Spleen (tissue), 11 donors: ENCODE measurements around the gene CDC42BPB. TPM values are rescaled to one million over a fixed set of nuclear protein-coding genes. Genes with fewer than 3 reads are reported as not detected.
A peak's percentile ranks its signal among the peaks of the same experiment; 100 is the strongest.

Source experiments
- DNase-seq: peaks from one replicate; pipeline ENCODE4 v3.0.0-alpha.2; 2020
- H3K27ac ChIP-seq, 8 donors: fragments of 200-600 bp; sonication (generic) in 7 of 8; 1 replicate in 4 of 8; 2 replicates in 4 of 8; pipeline versions ENCODE4 v1.5.0 to v1.8.0; 2016 to 2021; ENCODE audit warnings: inconsistent platforms in 4 of 8, mild to moderate bottlenecking in 4 of 8, moderate library complexity in 1 of 8
- H3K27me3 ChIP-seq, 7 donors: fragments of 200-600 bp; sonication (generic) in 6 of 7; replicated peaks in 1 of 7; 1 replicate in 4 of 7; 2 replicates in 3 of 7; pipeline versions ENCODE4 v1.5.0 to v1.8.0; 2016 to 2021; ENCODE audit warnings: inconsistent platforms in 3 of 7, mild to moderate bottlenecking in 1 of 7
- H3K36me3 ChIP-seq, 6 donors: fragments of 200-600 bp; sonication (generic) in 5 of 6; 1 replicate in 4 of 6; 2 replicates in 2 of 6; pipeline versions ENCODE4 v1.5.0 to v1.8.0; 2016 to 2021; ENCODE audit warnings: inconsistent platforms in 2 of 6
- H3K4me1 ChIP-seq, 6 donors: fragments of 200-600 bp; sonication (generic) in 5 of 6; 1 replicate in 3 of 6; 2 replicates in 3 of 6; pipeline versions ENCODE4 v1.5.0 to v1.8.0; 2016 to 2021; ENCODE audit warnings: inconsistent platforms in 3 of 6
- H3K4me3 ChIP-seq, 8 donors: fragments of 200-600 bp; sonication (generic) in 7 of 8; 1 replicate in 4 of 8; 2 replicates in 4 of 8; pipeline versions ENCODE4 v1.5.0 to v1.8.0; 2016 to 2021; ENCODE audit warnings: inconsistent platforms in 4 of 8, mild to moderate bottlenecking in 4 of 8, moderate library complexity in 2 of 8
- H3K9me3 ChIP-seq, 8 donors: fragments of 200-600 bp; sonication (generic) in 7 of 8; 1 replicate in 4 of 8; 2 replicates in 4 of 8; pipeline versions ENCODE4 v1.5.0 to v1.8.0; 2016 to 2021; ENCODE audit warnings: inconsistent platforms in 4 of 8
- CTCF ChIP-seq, 11 experiments: fragments of 200-600 bp in 7 of 11; fragments of 450-650 bp in 4 of 11; sonication (generic) in 4 of 11; IDR thresholded peaks in 8 of 11; conservative IDR thresholded peaks in 3 of 11; 1 replicate in 7 of 11; 2 replicates in 4 of 11; pipeline versions ENCODE4 v1.4.0 to v1.8.0; 2016 to 2021; ENCODE audit warnings: antibody characterized with exemption in 11 of 11, inconsistent platforms in 4 of 11, mild to moderate bottlenecking in 1 of 11
- POLR2A ChIP-seq, 3 donors: fragments of 450-650 bp; IDR thresholded peaks; one replicate each; pipeline ENCODE4 v1.5.1; 2017; ENCODE audit warnings: antibody characterized with exemption in 3 of 3, mild to moderate bottlenecking in 1 of 3
- POLR2AphosphoS5 ChIP-seq, 3 donors: sonication (generic); formaldehyde crosslinking; IDR thresholded peaks; one replicate each; pipeline ENCODE4 v1.5.1; 2017; ENCODE audit warnings: antibody characterized with exemption in 3 of 3
- WGBS, 5 donors: extraction: QIAGEN DNeasy Blood & Tissue Kit in 3 of 5; methylation state at CpG; one replicate each; pipeline versions ENCODE4 v1.1.5 to v1.1.7; 2013 to 2018; 5-methylcytosine and 5-hydroxymethylcytosine counted together
- intact Hi-C: fragments of 100-400 bp; cut with DNase I; formaldehyde crosslinking; loops from one replicate; pipeline ENCODE4 v1.15.0; 2023; ENCODE audit warnings: low total_unique reads
- polyA plus RNA-seq, 3 donors: library from polyadenylated mRNA; stranded (reverse); fragments of 200-250 nt; gene quantifications; one replicate each; pipeline ENCODE4 v1.2.1, GENCODE V29; 2013
- total RNA-seq, 7 donors: library from RNA; depleted of rRNA in 3 of 7; stranded (reverse); fragments of >200 nt in 3 of 7; fragmentation: NEBNext Ultra II Directional in 4 of 7; extraction: Animal tissue kit (Norgen Biotek cat#: 25700) in 4 of 7; gene quantifications; one replicate each; pipeline versions ENCODE4 v1.1.0 to v1.2.1, GENCODE V29; 2016 to 2021
- donor health status: healthy with polysubstance abuse.
- donor health status: DM: no; HTN: no; CAD: no; lungs with moderate emphysema.
- donor health status: DM: no; HTN: no; CAD: no.
- donor health status: Bipolar disorder and iron deficiency.
- donor health status: healthy.
- donor health status: DM: no; HTN: no; CAD: no.
- donor health status: DM: yes; HTN: yes; CAD: no.

Gene CDC42BPB
- total and polyA plus RNA-seq, 10 donors, result 6.4 to 94.5 (median 77.8) TPM

- peaks cover 0 to 83% (median 52%) of the 10 kb centered on the region in 6 donors for H3K36me3 ChIP-seq
- no peak for TF ChIP-seq CTCF (IDR thresholded peaks at IDR 0.05 in 8 of 11, conservative IDR thresholded peaks at IDR 0.05 in 3 of 11)
- no peak for TF ChIP-seq POLR2A (IDR thresholded peaks at IDR 0.05)
- peak in 2 of 3 donors; percentile 25 to 54 for TF ChIP-seq POLR2AphosphoS5 (IDR thresholded peaks at IDR 0.05)
- 86 to 100% (median 96%) methylated on average over 2 to 18 of the region's 18 CpGs for WGBS, 5 donors
- intact Hi-C loops, result no loop called here
- no peak overlapping the region for H3K27ac ChIP-seq
- H3K27me3 ChIP-seq, result no peaks in the 10 kb centered on the region
- peaks cover 0 to 14% (median 10%) of the 10 kb centered on the region in 6 donors for H3K4me1 ChIP-seq
- H3K4me3 ChIP-seq, result no peak overlapping the region
- H3K9me3 ChIP-seq, result no peaks in the 10 kb centered on the region
- no peak for DNase-seq
Measured at GRCh38 chr14:102939329-102939728, 118.0 kb downstream of the CDC42BPB start.

DNA sequence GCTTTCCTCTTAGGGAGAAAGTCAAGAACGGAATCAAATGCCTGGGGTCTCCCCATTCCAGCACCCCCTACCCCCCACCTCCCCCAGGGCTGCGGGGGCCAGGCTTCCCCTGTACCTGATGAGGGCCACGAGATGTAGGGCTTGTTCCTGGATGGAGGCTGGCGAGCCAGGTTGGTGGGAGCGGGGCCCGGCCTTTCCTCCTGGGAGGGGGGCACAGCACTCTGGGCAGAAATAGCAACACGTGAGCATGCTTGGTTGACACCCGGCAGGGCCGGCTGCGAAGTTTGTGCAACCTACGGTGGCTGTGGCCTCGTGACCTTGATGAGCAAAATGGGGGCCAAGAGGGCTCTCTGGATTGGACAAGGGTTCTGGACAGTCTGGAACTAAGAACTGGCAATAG is 119.2 kb downstream of the CDC42BPB start:
- no peak for DNase-seq

DNA sequence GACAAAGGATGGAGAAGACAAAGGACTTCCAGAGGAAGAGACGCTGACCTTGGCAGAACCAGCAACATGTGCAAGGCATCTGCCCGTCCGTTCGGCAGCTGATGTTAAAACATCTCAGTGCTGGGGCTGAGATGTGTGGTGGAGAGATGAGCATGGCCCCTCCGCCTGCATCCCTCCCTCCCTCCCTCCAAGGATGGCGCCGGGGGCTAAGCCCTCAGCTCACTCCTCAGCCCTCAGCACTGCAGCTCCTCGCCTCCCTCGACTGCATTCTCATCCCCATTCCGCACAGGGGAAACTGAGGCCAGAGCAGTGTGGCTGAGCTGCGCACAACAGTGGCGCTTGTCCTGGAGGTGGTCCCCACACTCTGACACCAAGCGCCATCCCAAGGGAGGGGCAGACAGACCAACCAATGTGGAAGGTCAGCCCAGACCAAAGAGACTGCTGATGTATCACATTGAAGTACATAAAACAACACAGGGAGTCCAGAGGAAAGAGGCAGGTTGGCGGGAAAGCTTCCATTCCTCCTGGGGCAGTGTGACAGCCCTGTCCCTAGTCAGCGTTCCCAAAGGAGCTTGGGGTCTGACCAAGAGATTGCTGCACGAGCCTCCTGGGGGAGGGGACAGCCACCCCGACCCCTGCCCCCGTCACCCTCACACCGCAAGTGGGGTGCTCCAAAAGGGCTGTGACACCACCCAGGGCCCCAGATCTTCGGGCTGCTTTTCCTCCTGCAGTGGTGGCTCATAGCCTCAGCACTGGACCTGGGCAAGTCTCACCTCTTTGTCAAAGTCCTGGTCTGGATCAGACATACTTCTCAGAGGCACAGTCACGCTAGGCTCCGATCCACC is 119.8 kb downstream of the CDC42BPB start:
- Histone ChIP-seq H3K9me3 (no peaks in the 10 kb centered on the region), H3K27me3 (no peaks in the 10 kb centered on the region), H3K4me1 (peaks cover 0 to 14% (median 10%) of the 10 kb centered on the region in 6 donors), H3K4me3 (no peak overlapping the region), H3K36me3 (peaks cover 0 to 83% (median 40%) of the 10 kb centered on the region in 6 donors), H3K27ac (no peak overlapping the region)
- TF ChIP-seq POLR2AphosphoS5 (IDR thresholded peaks at IDR 0.05) (no peak), POLR2A (IDR thresholded peaks at IDR 0.05) (no peak), CTCF (IDR thresholded peaks at IDR 0.05 in 8 of 11, conservative IDR thresholded peaks at IDR 0.05 in 3 of 11) (no peak)
- 87 to 92% (median 91%) methylated on average over 19 to 22 of the region's 22 CpGs for WGBS, 5 donors
- intact Hi-C loops, result no loop called here
- peak; percentile 64 for DNase-seq

More for the DNA sequence above, 119.2 kb downstream of the CDC42BPB start:
- Histone ChIP-seq H3K4me3 (no peak overlapping the region), H3K9me3 (no peaks in the 10 kb centered on the region), H3K27me3 (no peaks in the 10 kb centered on the region), H3K27ac (no peak overlapping the region), H3K36me3 (peaks cover 0 to 83% (median 44%) of the 10 kb centered on the region in 6 donors), H3K4me1 (peaks cover 0 to 14% (median 10%) of the 10 kb centered on the region in 6 donors)
- peak in 2 of 3 donors; percentile 6 to 33 for TF ChIP-seq POLR2AphosphoS5 (IDR thresholded peaks at IDR 0.05)
- no peak for TF ChIP-seq CTCF (IDR thresholded peaks at IDR 0.05 in 8 of 11, conservative IDR thresholded peaks at IDR 0.05 in 3 of 11)
- no peak for TF ChIP-seq POLR2A (IDR thresholded peaks at IDR 0.05)
- intact Hi-C loops, result no loop called here
- 91 to 98% (median 94%) methylated on average over 10 to 12 of the region's 12 CpGs for WGBS, 5 donors

DNA sequence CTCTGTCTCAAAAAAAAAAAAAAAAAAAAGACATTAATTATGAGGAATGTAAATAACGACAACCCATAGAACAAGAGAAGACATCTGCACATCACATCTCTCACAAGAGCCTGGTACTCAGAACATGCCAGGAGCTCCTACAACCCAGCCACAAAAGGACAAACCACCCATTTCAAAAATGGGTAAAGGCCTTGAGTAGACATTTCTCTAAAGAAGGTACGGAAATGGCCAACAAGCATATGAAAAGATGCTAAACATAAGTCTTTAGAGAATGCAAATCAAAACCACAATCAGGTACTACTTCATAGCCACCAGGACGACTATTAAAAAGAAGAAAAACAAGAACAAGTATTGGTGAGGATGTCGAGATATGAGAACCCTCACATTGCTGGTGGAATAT is 121.6 kb downstream of the CDC42BPB start:
- no peak for DNase-seq
- peaks cover 0 to 8% (median 3%) of the 10 kb centered on the region in 6 donors for H3K4me1 ChIP-seq
- H3K9me3 ChIP-seq, result no peaks in the 10 kb centered on the region
- intact Hi-C loops, result no loop called here
- 72 to 94% (median 79%) methylated on average over 4 of the region's 4 CpGs for WGBS, 5 donors
- no peak overlapping the region for H3K4me3 ChIP-seq
- TF ChIP-seq POLR2A (IDR thresholded peaks at IDR 0.05) (no peak), CTCF (IDR thresholded peaks at IDR 0.05 in 8 of 11, conservative IDR thresholded peaks at IDR 0.05 in 3 of 11) (no peak), POLR2AphosphoS5 (IDR thresholded peaks at IDR 0.05) (no peak)
- H3K27me3 ChIP-seq, result peaks cover 0 to 10% (median 3%) of the 10 kb centered on the region in 7 donors
- no peak overlapping the region for H3K27ac ChIP-seq
- H3K36me3 ChIP-seq, result peaks cover 0 to 73% (median 33%) of the 10 kb centered on the region in 6 donors
